ENCODE results near the gene SENP2. TPM values are rescaled to one million over a fixed set of nuclear protein-coding genes. Genes with fewer than 3 reads are reported as not detected.

Gene SENP2
- total RNA-seq, 4 donors from 2014 or later: 8.5 to 54.4 (median 49.8) TPM

GRCh38 chr3:185584686-185585085, 1.4 kb upstream of the SENP2 start:
- no peaks in the 10 kb centered on the region for H3K36me3 ChIP-seq
- intact Hi-C loops (cut with DNase I; ENCODE audit: low total_unique reads): no loop called here
- no peak overlapping the region for H3K27ac ChIP-seq
- no peak for TF ChIP-seq POLR2A (IDR thresholded peaks at IDR 0.05)
- H3K4me3 ChIP-seq: no peak overlapping the region
- peaks cover 0 to 6% of the 10 kb centered on the region in 2 donors for H3K4me1 ChIP-seq
- H3K9me3 ChIP-seq: no peaks in the 10 kb centered on the region
- no peak for DNase-seq
- no peaks in the 10 kb centered on the region for H3K27me3 ChIP-seq

- TF ChIP-seq CTCF (IDR thresholded peaks at IDR 0.05) (no peak), POLR2A (IDR thresholded peaks at IDR 0.05) (no peak)
- Histone ChIP-seq H3K4me3 (peak overlapping the region; percentile 72 to 91), H3K27ac (peak overlapping the region; percentile 94 to 95), H3K36me3 (no peaks in the 10 kb centered on the region), H3K4me1 (peaks cover 0 to 6% of the 10 kb centered on the region in 2 donors), H3K9me3 (no peaks in the 10 kb centered on the region), H3K27me3 (no peaks in the 10 kb centered on the region)
- intact Hi-C loops (cut with DNase I; ENCODE audit: low total_unique reads): no loop called here
- DNase-seq: no peak
Measured at GRCh38 chr3:185585518-185585858, 607 bp upstream of the SENP2 start.

GRCh38 chr3:185586686-185587039, 568 bp downstream of the SENP2 start:
- Histone ChIP-seq H3K27ac (peak overlapping the region; percentile 94 to 95), H3K27me3 (no peaks in the 10 kb centered on the region), H3K36me3 (no peaks in the 10 kb centered on the region), H3K4me1 (peaks cover 0 to 6% of the 10 kb centered on the region in 2 donors), H3K4me3 (peak overlapping the region; percentile 72 to 91), H3K9me3 (no peaks in the 10 kb centered on the region)
- no peak for TF ChIP-seq CTCF (IDR thresholded peaks at IDR 0.05)
- TF ChIP-seq POLR2A (IDR thresholded peaks at IDR 0.05): no peak
- no peak for DNase-seq
- intact Hi-C loops (cut with DNase I; ENCODE audit: low total_unique reads): no loop called here

GRCh38 chr3:185594073-185594472, 8.0 kb downstream of the SENP2 start:
- no peak overlapping the region for H3K4me3 ChIP-seq
- DNase-seq: no peak
- H3K27ac ChIP-seq: no peak overlapping the region
- no peaks in the 10 kb centered on the region for H3K9me3 ChIP-seq
- peaks cover 0 to 2% of the 10 kb centered on the region in 2 donors for H3K36me3 ChIP-seq
- no peaks in the 10 kb centered on the region for H3K27me3 ChIP-seq
- intact Hi-C loops (cut with DNase I; ENCODE audit: low total_unique reads): no loop called here
- no peak for TF ChIP-seq POLR2A (IDR thresholded peaks at IDR 0.05)
- TF ChIP-seq CTCF (IDR thresholded peaks at IDR 0.05): no peak
- no peaks in the 10 kb centered on the region for H3K4me1 ChIP-seq

GRCh38 chr3:185595526-185595925, 9.4 kb downstream of the SENP2 start:
- H3K4me1 ChIP-seq: no peaks in the 10 kb centered on the region
- TF ChIP-seq CTCF (IDR thresholded peaks at IDR 0.05) (no peak), POLR2A (IDR thresholded peaks at IDR 0.05) (no peak)
- intact Hi-C loops (cut with DNase I; ENCODE audit: low total_unique reads): no loop called here
- no peaks in the 10 kb centered on the region for H3K27me3 ChIP-seq
- H3K27ac ChIP-seq: no peak overlapping the region
- no peaks in the 10 kb centered on the region for H3K9me3 ChIP-seq
- no peak overlapping the region for H3K4me3 ChIP-seq
- H3K36me3 ChIP-seq: peaks cover 0 to 2% of the 10 kb centered on the region in 2 donors
- no peak for DNase-seq

- Histone ChIP-seq H3K27me3 (no peaks in the 10 kb centered on the region), H3K4me1 (no peaks in the 10 kb centered on the region), H3K36me3 (no peaks in the 10 kb centered on the region), H3K27ac (no peak overlapping the region), H3K9me3 (no peaks in the 10 kb centered on the region), H3K4me3 (no peak overlapping the region)
- intact Hi-C loops (cut with DNase I; ENCODE audit: low total_unique reads): no loop called here
- DNase-seq: no peak
- no peak for TF ChIP-seq POLR2A (IDR thresholded peaks at IDR 0.05)
- no peak for TF ChIP-seq CTCF (IDR thresholded peaks at IDR 0.05)
Measured at GRCh38 chr3:185605566-185605965, 19.5 kb downstream of the SENP2 start.

Measured in uterus (tissue), 4 donors.